ENCODE data around the gene ABCC1.

- TF ChIP-seq POLR2A (IDR thresholded peaks at IDR 0.05; ENCODE audit: low read length) (no peak), GATA1 (IDR thresholded peaks at IDR 0.05; ENCODE audit: low read depth, low read length) (no peak)
Measured at GRCh38 chr16:16004314-16004749, 54.9 kb downstream of the ABCC1 start.
